HL-60 (cell line): ENCODE results near the gene CCDC40.
A peak's percentile ranks its signal among the peaks of the same experiment; 100 is the strongest.

ENCODE experiments used
- DNase-seq, 2 experiments: peaks; one replicate each; pipeline ENCODE4 v3.0.0-alpha.2; 2010 to 2020; ENCODE audit warnings: low read depth in 1 of 2, low spot score in 1 of 2
- H3K27ac ChIP-seq: fragments of 250-450 bp; sonication (Bioruptor Pico); replicated peaks from 2 replicates; pipeline ENCODE4 v1.5.1; 2020; ENCODE audit warnings: mild to moderate bottlenecking, moderate library complexity
- H3K27me3 ChIP-seq: fragments of 250-450 bp; sonication (Bioruptor Pico); 2 replicates; pipeline ENCODE4 v1.5.1; 2021; ENCODE audit warnings: mild to moderate bottlenecking, moderate library complexity; ENCODE audit not compliant: insufficient read depth, poor library complexity, severe bottlenecking
- H3K4me3 ChIP-seq: replicated peaks from 2 replicates; pipeline ENCODE4 v1.5.1; 2011; ENCODE audit warnings: mild to moderate bottlenecking, control low read depth, low read length; ENCODE audit not compliant: insufficient read depth
- CTCF ChIP-seq: IDR thresholded peaks from one replicate; pipeline ENCODE4 v1.5.1; 2011; ENCODE audit warnings: low read length, control low read depth, inconsistent platforms; ENCODE audit not compliant: insufficient read depth
- GABPA ChIP-seq: IDR thresholded peaks from 2 replicates; pipeline ENCODE4 v1.6.1; 2012; ENCODE audit warnings: low read depth
- POLR2AphosphoS5 ChIP-seq: IDR thresholded peaks from 2 replicates; pipeline ENCODE4 v1.6.1; 2012; ENCODE audit warnings: low read depth
- SPI1 ChIP-seq: IDR thresholded peaks from 2 replicates; pipeline ENCODE4 v1.6.1; 2012; ENCODE audit warnings: low read depth, mild to moderate bottlenecking, borderline replicate concordance
- long read RNA-seq: library from polyadenylated mRNA; unstranded; transcript quantifications from one replicate; pipeline ENCODE4 v2.0.0, GENCODE V29; 2020
- TF ChIP-seq, protein P1 (sequence below): IDR thresholded peaks from 2 replicates; pipeline ENCODE4 v1.6.1; 2012; ENCODE audit warnings: low read depth; ENCODE audit not compliant: insufficient replicate concordance

Gene CCDC40, protein sequence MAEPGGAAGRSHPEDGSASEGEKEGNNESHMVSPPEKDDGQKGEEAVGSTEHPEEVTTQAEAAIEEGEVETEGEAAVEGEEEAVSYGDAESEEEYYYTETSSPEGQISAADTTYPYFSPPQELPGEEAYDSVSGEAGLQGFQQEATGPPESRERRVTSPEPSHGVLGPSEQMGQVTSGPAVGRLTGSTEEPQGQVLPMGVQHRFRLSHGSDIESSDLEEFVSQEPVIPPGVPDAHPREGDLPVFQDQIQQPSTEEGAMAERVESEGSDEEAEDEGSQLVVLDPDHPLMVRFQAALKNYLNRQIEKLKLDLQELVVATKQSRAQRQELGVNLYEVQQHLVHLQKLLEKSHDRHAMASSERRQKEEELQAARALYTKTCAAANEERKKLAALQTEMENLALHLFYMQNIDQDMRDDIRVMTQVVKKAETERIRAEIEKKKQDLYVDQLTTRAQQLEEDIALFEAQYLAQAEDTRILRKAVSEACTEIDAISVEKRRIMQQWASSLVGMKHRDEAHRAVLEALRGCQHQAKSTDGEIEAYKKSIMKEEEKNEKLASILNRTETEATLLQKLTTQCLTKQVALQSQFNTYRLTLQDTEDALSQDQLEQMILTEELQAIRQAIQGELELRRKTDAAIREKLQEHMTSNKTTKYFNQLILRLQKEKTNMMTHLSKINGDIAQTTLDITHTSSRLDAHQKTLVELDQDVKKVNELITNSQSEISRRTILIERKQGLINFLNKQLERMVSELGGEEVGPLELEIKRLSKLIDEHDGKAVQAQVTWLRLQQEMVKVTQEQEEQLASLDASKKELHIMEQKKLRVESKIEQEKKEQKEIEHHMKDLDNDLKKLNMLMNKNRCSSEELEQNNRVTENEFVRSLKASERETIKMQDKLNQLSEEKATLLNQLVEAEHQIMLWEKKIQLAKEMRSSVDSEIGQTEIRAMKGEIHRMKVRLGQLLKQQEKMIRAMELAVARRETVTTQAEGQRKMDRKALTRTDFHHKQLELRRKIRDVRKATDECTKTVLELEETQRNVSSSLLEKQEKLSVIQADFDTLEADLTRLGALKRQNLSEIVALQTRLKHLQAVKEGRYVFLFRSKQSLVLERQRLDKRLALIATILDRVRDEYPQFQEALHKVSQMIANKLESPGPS
- long read RNA-seq: 0 reads

GRCh38 chr17:80035937-80036714, at the start of gene CCDC40:
Gene CCDC40, plus strand, starts transcription at chr17:80036642. Its CDS starts 21 bp downstream, at chr17:80036663.
- TF ChIP-seq SPI1 (no peak), GABPA (no peak), CTCF (no peak), POLR2AphosphoS5 (no peak)
- TF ChIP-seq, protein P1, sequence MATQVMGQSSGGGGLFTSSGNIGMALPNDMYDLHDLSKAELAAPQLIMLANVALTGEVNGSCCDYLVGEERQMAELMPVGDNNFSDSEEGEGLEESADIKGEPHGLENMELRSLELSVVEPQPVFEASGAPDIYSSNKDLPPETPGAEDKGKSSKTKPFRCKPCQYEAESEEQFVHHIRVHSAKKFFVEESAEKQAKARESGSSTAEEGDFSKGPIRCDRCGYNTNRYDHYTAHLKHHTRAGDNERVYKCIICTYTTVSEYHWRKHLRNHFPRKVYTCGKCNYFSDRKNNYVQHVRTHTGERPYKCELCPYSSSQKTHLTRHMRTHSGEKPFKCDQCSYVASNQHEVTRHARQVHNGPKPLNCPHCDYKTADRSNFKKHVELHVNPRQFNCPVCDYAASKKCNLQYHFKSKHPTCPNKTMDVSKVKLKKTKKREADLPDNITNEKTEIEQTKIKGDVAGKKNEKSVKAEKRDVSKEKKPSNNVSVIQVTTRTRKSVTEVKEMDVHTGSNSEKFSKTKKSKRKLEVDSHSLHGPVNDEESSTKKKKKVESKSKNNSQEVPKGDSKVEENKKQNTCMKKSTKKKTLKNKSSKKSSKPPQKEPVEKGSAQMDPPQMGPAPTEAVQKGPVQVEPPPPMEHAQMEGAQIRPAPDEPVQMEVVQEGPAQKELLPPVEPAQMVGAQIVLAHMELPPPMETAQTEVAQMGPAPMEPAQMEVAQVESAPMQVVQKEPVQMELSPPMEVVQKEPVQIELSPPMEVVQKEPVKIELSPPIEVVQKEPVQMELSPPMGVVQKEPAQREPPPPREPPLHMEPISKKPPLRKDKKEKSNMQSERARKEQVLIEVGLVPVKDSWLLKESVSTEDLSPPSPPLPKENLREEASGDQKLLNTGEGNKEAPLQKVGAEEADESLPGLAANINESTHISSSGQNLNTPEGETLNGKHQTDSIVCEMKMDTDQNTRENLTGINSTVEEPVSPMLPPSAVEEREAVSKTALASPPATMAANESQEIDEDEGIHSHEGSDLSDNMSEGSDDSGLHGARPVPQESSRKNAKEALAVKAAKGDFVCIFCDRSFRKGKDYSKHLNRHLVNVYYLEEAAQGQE: no peak
- Histone ChIP-seq H3K4me3 (peak within 1 kb of the TSS; percentile 45), H3K27ac (no peak within 1 kb of the TSS), H3K27me3 (peaks cover 39% of the 10 kb centered on the region)
- DNase-seq: peak in 1 of 2 experiments; percentile 47

GRCh38 chr17:79987187-79987934, 49.1 kb upstream of the CCDC40 start:
- H3K4me3 ChIP-seq: no peak overlapping the region
- DNase-seq: no peak
- H3K27me3 ChIP-seq: peaks cover 23% of the 10 kb centered on the region
- H3K27ac ChIP-seq: no peak overlapping the region
- TF ChIP-seq SPI1 (no peak), POLR2AphosphoS5 (no peak), CTCF (no peak), GABPA (no peak)
- TF ChIP-seq, protein P1: no peak

GRCh38 chr17:79987935-79988184, 48.6 kb upstream of the CCDC40 start:
- H3K27ac ChIP-seq: no peak overlapping the region
- no peak overlapping the region for H3K4me3 ChIP-seq
- no peak for DNase-seq
- H3K27me3 ChIP-seq: peaks cover 23% of the 10 kb centered on the region
- no peak for TF ChIP-seq GABPA
- no peak for TF ChIP-seq CTCF
- no peak for TF ChIP-seq POLR2AphosphoS5
- no peak for TF ChIP-seq SPI1
- TF ChIP-seq, protein P1: no peak
